Sigmoid colon (tissue), 4 donors: ENCODE results near the gene SIN3A.

Experiments
- EP300 ChIP-seq, 4 donors: sonication (generic); formaldehyde crosslinking; IDR thresholded peaks; one replicate each; pipeline ENCODE4 v1.6.1; 2017; ENCODE audit warnings: antibody characterized with exemption in 4 of 4
- POLR2A ChIP-seq, 2 donors: fragments of 450-650 bp; IDR thresholded peaks; one replicate each; pipeline ENCODE4 v1.6.1; 2016; ENCODE audit warnings: antibody characterized with exemption in 2 of 2, mild to moderate bottlenecking in 2 of 2, moderate library complexity in 2 of 2
- POLR2AphosphoS5 ChIP-seq, 4 donors: sonication (generic); formaldehyde crosslinking; IDR thresholded peaks; one replicate each; pipeline ENCODE4 v1.6.1; 2017; ENCODE audit warnings: antibody characterized with exemption in 4 of 4
- TF ChIP-seq, protein P1 (sequence below), 4 experiments: fragments of 450-650 bp in 3 of 4; fragments of 200-600 bp in 1 of 4; IDR thresholded peaks; one replicate each; pipeline ENCODE4 v1.5.1; 2016 to 2019; ENCODE audit warnings: antibody characterized with exemption in 4 of 4, mild to moderate bottlenecking in 3 of 4, moderate library complexity in 2 of 4

DNA sequence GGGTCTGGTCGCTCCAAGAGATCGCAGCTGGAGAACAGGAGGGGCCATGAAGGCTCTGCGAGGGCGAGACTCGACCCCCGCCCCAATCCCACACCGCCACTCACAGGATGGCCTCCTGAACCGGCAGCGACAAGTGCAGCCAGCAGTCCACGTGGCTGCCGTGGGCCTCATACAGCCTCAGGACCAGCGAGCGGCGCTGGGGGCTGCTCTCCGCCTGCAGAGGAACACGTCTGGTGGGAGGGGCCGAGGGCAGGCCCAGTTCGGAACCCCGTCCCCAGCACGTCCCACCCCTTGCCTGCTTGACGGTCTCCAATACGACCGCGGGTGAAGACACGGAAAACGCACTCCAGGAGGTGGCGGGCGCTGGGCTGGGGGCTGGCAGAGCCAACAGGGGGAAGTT is 95.5 kb downstream of the SIN3A start:
- TF ChIP-seq POLR2AphosphoS5 (IDR thresholded peaks at IDR 0.05), result no peak
- TF ChIP-seq, protein P1, sequence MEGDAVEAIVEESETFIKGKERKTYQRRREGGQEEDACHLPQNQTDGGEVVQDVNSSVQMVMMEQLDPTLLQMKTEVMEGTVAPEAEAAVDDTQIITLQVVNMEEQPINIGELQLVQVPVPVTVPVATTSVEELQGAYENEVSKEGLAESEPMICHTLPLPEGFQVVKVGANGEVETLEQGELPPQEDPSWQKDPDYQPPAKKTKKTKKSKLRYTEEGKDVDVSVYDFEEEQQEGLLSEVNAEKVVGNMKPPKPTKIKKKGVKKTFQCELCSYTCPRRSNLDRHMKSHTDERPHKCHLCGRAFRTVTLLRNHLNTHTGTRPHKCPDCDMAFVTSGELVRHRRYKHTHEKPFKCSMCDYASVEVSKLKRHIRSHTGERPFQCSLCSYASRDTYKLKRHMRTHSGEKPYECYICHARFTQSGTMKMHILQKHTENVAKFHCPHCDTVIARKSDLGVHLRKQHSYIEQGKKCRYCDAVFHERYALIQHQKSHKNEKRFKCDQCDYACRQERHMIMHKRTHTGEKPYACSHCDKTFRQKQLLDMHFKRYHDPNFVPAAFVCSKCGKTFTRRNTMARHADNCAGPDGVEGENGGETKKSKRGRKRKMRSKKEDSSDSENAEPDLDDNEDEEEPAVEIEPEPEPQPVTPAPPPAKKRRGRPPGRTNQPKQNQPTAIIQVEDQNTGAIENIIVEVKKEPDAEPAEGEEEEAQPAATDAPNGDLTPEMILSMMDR (IDR thresholded peaks at IDR 0.05), result no peak
- TF ChIP-seq EP300 (IDR thresholded peaks at IDR 0.05), result no peak
- TF ChIP-seq POLR2A (IDR thresholded peaks at IDR 0.05), result no peak
